Activated CD4-positive, alpha-beta T cell treated with anti-CD3 and anti-CD28 coated beads for 4 hours (primary cell): ENCODE results near the gene MUSTN1.

Source experiments
- DNase-seq, 2 donors: peaks; one replicate each; pipeline ENCODE4 v3.0.0-alpha.2; 2020

Gene MUSTN1

GRCh38 chr3:52798978-52799476 is 35.8 kb downstream of the MUSTN1 start:
- DNase-seq: no peak

- no peak for DNase-seq
These were observed 36.3 kb downstream of the MUSTN1 start for GRCh38 chr3:52798376-52798977.

- no peak for DNase-seq
These were observed 38.4 kb downstream of the MUSTN1 start for GRCh38 chr3:52796411-52796810.

- no peak for DNase-seq
These were observed 39.4 kb downstream of the MUSTN1 start for GRCh38 chr3:52795298-52795900.

- DNase-seq: no peak
These were observed 40.2 kb downstream of the MUSTN1 start, which contains the start of gene ITIH3 for GRCh38 chr3:52794612-52795099. Gene ITIH3, plus strand, starts transcription at chr3:52794796. Its CDS starts 8 bp downstream, at chr3:52794804.

GRCh38 chr3:52793702-52794611 is 40.9 kb downstream of the MUSTN1 start:
- DNase-seq: no peak

GRCh38 chr3:52792961-52793695 is 41.7 kb downstream of the MUSTN1 start:
- no peak for DNase-seq

- no peak for DNase-seq
These were observed 42.4 kb downstream of the MUSTN1 start for GRCh38 chr3:52792413-52792812.

- DNase-seq: no peak
These were observed 42.9 kb downstream of the MUSTN1 start for GRCh38 chr3:52791928-52792327.

GRCh38 chr3:52791366-52791765 is 43.5 kb downstream of the MUSTN1 start:
- DNase-seq: no peak

- no peak for DNase-seq
These were observed 44.1 kb downstream of the MUSTN1 start for GRCh38 chr3:52790741-52791140.

GRCh38 chr3:52790337-52790736 is 44.5 kb downstream of the MUSTN1 start:
- no peak for DNase-seq

GRCh38 chr3:52789746-52790040 is 45.1 kb downstream of the MUSTN1 start:
- no peak for DNase-seq

- DNase-seq: no peak
These were observed 45.7 kb downstream of the MUSTN1 start for GRCh38 chr3:52788890-52789745.

- no peak for DNase-seq
These were observed 46.9 kb downstream of the MUSTN1 start for GRCh38 chr3:52787672-52788625.

GRCh38 chr3:52787246-52787645 is 47.6 kb downstream of the MUSTN1 start:
- no peak for DNase-seq

- no peak for DNase-seq
These were observed 48.2 kb downstream of the MUSTN1 start for GRCh38 chr3:52786330-52787215.

GRCh38 chr3:52784931-52785590 is 49.8 kb downstream of the MUSTN1 start:
- DNase-seq: no peak

GRCh38 chr3:52784021-52784621 is 50.7 kb downstream of the MUSTN1 start:
- DNase-seq: no peak
